ENCODE results near the gene PALD1. TPM values are rescaled to one million over a fixed set of nuclear protein-coding genes. Genes with fewer than 3 reads are reported as not detected.

The PALD1 gene
- total and polyA plus RNA-seq, 9 of the 15 experiments (the other 6 are each of a cell fraction or from before 2014, with no cell fraction given), result 0.03 to 0.29 (median 0.09) TPM; not detected in 2

- TF ChIP-seq ZBTB33 (CRISPR knock-in tag; IDR thresholded peaks at IDR 0.05), result no peak
- TF ChIP-seq JUNB (CRISPR knock-in tag; conservative IDR thresholded peaks at IDR 0.05), result no peak
- TF ChIP-seq TAF1 (IDR thresholded peaks at IDR 0.05; ENCODE audit: control insufficient read depth, extremely low read depth, insufficient read depth, low read length, severe bottlenecking), result no peak
- TF ChIP-seq, protein P1, sequence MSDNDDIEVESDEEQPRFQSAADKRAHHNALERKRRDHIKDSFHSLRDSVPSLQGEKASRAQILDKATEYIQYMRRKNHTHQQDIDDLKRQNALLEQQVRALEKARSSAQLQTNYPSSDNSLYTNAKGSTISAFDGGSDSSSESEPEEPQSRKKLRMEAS (CRISPR knock-in tag; IDR thresholded peaks at IDR 0.05), result no peak
- no peak for TF ChIP-seq ZNF717 (CRISPR knock-in tag; IDR thresholded peaks at IDR 0.05)
- no peak for TF ChIP-seq HIVEP1 (CRISPR knock-in tag; IDR thresholded peaks at IDR 0.05)
- no peak for TF ChIP-seq DACH1 (IDR thresholded peaks at IDR 0.05; ENCODE audit: partially characterized antibody)
- TF ChIP-seq GTF2A2 (tag; IDR thresholded peaks at IDR 0.05), result no peak
- no peak for TF ChIP-seq RHOXF2B (CRISPR knock-in tag; conservative IDR thresholded peaks at IDR 0.05)
Measured at GRCh38 chr10:70568113-70568512, 89.5 kb downstream of the PALD1 start (continued).
